ENCODE measurements around the gene GKN2.
"Not testable (repeated sequence)": the region's sequence is repeated elsewhere in the genome, so short reads cannot be mapped to it uniquely, and the experiment has no call there.

The GKN2 gene

DNA sequence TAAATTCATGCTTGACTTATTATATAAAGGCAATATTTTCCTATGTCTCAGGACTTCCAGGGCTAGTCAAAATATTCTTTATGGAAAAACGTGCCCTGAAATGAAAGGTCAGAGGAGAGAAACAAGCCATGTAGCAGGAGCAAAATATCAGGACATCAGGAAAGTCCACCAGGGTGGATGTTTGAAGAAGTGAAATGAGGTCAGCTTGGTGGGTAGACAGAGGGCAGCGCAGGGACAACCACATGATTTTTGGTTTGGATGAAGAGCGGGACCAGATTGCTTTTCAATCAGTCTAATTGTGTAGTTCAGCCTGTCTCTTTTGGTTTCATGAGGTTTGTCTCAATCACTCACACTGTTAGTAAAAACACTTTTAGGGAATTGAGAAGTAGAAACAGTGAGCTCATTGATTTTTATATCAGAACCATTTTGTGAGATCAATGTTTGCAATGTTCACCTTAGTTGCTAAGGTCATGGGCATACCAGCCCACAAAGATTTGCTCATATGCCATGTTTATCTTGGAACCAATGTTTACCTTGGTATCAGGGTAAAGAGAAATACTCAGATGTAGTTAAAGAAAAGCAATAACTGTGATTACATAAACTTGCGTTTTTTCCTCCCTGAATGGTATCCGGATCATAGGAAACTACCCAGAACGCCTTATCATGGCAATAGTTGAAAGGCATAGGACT is 32.1 kb downstream of the GKN2 start:
- DNase-seq (ENCODE audit: low read depth in 2 of 2): no peak

DNA sequence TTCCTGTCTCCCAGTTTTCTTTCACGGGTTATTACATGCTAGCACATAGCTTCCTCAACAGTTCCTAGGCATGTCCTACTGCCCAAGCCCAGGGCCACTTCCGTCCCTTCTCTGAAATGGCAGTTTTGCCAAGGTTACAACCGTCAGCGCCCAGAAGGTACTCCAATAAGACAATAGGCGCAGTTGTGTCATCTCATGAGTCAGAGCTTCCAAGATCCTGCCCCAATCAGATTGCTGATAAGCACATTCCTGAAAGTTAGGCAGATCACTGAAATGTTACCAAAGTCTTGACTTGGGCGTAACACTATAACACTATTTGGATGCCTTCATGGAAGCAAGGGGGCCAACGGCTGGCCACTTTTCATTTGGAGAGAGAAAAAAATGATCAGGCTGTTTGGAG is 34.2 kb downstream of the GKN2 start:
- no peak for DNase-seq (ENCODE audit: low read depth in 2 of 2)

DNA sequence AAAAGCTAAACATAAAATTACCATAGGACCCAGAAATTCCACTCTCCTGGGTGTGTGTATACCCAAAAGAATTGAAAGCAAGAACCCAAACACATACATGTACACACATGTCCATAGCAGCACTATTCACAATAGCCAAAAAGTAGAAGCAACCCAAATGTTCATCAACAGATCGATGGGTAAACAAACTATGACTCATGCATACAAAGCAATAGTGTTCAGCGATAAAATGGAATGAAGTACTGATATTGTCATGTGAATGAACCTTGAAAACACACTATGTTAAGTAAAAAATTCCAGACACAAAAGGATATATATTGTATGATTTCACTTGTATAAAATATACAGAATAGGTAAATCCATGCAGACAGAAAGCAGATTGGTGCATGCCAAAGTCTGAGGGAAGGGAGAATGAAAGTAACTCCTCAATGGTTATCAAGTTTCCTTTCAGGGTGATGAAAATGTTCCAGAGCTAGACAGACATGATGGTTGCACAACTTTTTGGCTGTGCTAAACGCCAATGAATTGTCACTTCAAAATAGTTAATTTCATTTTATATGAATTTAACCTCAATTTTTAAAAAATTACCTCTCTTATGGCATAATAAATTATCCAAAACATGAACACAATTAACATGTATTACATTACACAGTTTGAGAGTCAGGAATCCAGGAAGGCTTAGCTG is 35.5 kb downstream of the GKN2 start:
- no peak for DNase-seq (ENCODE audit: low read depth in 2 of 2)

DNA sequence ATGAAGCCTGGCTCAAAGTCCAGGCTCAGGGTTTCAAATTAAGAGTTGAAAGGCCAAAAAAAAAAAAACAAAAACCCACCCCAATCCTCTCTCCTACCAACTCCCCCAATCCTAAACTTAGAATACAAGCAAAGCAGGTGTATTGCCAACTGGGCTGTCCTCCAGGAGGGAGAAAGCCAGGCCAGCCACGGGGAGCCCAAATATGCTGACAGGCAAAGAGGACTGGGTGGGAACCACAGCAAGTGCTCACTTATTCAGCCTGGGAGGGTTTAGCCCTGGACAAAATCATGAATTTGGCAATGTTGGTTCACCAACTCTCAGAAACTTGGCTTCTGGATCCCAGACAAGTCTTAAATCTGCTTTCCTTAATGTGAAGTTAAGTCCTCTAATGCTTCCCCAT is 36.5 kb downstream of the GKN2 start:
- no peak for DNase-seq (ENCODE audit: low read depth in 2 of 2)

DNA sequence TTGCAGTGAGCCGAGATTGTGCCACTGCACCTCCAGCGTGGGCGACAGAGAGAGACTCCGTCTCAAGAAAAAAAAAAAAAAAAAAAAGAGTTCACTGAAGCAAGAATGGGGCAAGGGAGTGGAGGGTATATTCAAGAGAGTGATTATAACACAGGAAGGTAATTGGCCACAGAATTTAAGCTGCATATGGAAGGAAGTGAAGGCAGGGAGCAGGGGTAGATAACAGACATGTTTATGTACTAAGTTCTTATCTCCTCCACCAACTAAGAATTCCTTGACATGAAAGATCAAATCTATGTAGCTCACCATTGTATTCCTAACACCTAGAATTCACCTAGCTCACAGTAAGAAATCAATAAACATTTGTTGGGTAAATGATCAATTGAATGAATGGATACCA is 37.3 kb downstream of the GKN2 start:
- DNase-seq (ENCODE audit: low read depth in 2 of 2): no peak

DNA sequence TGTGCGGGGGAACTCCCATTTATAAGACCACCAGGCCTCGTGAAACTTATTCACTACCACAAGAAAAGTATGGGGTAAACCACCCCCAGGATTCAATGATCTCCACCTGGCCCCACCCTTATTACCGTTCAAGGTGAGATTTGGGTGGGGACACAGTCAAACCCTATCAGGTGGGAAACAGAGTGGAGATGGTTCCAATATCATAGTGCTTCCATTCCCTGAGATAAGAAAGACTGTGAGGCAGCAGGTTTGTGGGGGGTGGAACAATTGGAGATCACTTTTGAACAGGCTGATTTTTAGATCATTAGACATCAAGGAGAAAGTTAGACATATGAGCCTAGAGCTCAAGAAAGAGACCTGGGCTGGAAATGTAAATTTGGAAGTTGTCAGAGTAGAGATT is 39.3 kb downstream of the GKN2 start:
- DNase-seq (ENCODE audit: low read depth in 2 of 2): no peak

DNA sequence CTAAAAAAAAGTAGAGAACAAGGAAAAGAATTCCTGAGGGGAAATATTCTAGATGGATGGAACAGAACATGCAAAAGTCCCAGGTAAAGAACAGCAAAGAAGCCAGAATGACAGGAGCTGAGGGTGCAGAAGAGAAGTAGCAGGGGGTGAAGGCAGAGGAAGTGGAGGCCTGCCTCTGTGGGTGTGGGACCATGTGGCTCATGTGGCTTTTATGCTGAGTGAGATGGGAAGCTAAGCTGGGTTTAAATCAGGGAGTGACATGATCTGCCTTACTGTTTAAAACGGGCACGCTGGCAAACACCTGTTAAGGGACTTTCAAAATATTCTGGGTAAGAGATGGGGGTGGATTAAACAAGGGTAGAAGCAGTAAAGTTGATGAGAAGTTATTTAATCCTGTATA is 40.0 kb downstream of the GKN2 start:
- no peak for DNase-seq (ENCODE audit: low read depth in 2 of 2)

DNA sequence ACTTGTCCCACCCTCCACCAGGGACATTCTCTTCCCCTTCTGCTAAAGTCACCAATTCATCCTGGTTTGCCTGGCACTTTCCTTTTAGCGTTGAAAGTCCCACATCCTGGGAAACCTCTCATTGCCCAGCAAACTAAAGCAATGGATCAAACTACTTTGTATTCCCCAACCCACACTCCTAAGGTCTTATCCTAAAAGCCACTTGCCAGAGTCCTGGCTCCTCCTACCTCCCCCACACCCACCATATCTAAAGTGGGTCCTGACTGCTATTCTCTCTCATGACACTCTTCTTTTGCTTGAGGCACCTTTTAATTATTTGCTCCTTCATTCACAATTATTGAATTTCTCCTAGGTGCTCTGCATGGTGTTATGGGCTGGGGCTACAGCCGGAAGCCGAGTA is 40.6 kb downstream of the GKN2 start:
- no peak for DNase-seq (ENCODE audit: low read depth in 2 of 2)

DNA sequence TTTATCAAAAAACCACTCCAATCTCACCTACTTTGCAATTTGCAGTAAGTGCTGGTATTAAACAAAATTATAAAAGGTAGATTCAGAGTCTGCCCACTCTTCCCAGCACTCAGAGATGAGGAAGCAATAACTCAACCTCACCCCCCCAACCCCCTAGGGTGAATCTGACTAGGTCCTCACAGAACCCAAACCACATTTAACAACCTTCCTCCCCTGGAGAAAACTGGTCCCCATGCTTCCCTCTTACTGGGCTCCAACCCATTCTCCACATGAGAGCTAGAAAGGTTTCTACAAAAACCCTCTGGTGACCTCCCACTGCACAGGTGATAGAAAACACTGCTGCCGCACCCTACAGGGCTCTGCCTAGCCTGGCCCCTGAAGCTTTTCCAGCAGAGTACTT is 41.0 kb downstream of the GKN2 start:
- DNase-seq (ENCODE audit: low read depth in 2 of 2): no peak

DNA sequence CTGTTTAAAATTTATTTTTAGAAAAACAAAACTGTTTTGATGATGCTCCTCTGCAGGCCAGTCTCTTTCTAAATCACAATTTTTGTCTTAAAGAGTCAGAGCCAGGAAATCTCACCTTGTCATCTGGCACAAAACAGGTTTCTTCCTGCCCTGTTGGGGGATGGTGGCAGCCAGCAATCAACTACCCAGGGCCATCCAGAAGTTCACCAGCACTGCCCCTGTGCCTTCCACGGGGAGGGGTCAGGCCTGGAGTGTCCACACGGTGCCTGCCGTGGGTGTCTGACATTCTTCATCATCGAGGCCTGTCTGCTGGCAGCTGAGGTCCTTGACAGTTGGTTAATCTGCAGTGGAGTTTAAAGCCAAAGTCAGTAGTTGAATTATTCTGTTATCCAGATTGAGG is 41.4 kb downstream of the GKN2 start:
- DNase-seq (ENCODE audit: low read depth in 2 of 2): no peak

DNA sequence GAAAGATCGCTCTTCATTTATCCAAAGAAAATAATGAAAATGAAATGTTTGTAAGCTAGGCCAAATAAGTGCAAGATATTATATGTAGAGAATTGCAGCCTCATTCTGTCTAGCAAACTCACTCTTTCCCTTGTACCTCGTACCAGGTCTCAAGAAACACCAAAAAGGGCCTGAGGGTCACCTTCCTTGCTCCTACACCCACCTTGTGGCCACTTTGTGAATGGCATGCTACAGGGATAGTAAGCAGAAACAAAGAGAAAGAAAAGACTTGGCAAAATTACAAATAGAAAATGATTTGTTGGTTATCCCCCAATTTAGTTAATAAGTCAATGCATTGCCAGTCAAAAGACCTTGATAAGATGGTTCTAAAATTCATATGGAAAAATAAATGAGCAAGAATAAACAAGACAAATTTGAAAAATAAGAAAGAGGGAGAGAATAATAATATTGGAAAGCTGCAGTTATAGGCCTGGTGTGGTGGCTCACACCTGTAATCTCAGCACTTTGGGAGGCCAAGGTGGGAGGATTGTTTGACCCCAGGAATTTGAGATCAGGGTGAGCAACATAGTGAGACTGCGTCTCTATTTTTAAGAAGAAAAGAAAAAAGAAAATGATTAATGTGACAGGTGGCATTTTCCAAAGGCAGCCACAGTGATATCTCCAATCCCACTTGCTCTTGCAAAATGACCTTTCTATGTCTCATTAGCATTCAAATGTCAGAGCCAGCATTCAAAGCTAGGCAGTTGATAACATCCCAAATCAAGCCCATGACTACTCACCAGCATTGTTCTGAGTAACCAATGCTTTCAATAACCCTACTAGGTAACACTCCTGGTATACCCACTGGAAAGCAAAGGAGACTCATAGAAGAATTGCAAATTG is 42.7 kb downstream of the GKN2 start:
- DNase-seq (ENCODE audit: low read depth in 2 of 2): peak; percentile 33 to 59

DNA sequence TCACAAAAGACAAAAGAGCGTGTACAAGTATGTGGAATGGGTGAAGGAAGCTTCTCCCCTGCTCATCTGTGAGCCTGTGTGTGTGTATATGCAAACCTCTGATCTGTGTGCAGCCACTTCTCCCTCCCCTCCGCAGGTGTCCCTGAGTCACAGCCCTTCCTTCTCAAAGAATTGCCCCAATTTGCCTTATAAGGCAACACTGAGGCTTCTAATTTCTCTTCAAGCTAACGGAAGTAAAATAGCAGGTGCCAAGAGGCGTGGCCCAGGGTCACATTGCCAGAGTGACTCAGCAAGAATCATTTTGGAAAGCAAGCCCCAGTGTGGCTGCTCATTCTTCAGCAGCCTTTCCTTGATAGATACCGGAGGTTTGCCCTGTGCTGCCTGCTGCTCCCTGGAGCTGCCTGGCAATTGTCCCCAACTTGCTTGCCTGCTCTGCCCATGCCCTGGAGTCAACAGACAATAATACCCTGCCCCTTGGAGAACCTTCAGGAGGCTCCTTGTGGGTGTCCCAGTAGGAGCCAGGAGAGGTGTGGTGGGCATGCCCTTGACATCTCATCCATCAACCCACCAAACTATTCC is 44.2 kb downstream of the GKN2 start:
- DNase-seq (ENCODE audit: low read depth in 2 of 2): peak; percentile 60 to 67

DNA sequence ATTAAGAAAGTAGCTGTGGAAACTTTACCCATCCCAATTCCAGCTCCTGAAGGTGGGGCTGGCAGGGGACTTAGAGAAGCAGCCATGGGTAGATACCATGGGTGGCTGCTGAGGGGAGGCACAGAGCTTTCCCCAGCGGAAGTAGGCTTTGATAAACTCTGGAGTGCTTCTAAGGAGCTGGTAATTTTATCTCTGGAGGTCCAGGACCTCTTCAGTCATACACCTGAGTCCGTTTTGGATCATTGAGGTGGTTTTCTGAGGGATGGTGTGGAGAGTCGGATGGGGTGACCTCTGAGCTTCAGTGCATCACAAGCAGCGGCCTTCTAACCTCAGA is 44.8 kb downstream of the GKN2 start:
- no peak for DNase-seq (ENCODE audit: low read depth in 2 of 2)

DNA sequence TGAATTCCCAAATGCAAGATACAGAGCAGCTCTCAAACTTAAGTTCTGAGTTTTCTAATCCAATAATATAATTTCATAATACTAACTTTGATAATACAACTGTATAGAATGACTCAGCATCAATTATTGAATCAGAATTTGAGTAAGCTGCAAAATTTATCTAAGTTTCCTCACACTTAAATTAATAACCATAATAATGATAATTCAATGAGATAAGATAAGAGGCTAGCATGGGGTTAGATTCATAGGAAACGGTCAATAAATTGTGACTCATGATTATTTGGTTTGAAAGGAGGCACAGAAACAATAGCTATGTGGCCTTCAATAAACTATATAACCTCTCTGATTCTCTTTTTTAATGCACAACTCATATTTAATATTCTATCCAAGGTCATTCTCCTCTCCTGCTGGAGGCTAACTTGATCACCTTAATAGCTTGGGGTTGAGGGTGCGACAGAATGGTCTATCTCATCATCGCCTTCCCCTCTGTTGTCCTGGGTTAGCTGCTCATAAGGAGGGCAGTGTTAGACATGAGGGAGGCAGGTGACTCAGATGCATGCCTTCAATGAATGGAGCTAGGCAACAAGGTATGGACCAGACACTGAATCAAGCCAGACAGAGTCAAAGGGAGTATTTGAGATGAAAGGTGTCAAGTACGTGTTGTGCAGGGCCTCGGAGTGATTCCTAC is 45.3 kb downstream of the GKN2 start:
- no peak for DNase-seq (ENCODE audit: low read depth in 2 of 2)

DNA sequence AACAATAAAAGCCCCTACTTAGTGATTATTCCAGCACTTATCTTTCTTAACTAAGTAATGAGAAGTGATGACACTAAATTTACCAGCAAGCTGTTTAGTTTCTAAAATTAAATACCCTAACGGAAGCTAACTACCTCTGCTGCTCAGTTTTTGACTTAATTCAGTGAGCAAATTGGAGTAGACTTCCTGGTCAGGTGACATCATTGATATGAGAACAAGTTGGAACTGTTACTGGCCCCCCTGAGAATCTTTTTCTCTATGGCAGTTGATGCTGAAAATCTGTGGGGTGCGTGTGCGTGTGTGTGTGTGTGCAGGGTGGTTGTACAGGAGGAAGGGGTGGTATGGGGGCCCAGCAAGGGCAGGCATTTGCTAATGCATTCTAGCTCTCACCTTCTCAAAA is 46.0 kb downstream of the GKN2 start:
- no peak for DNase-seq (ENCODE audit: low read depth in 2 of 2)

DNA sequence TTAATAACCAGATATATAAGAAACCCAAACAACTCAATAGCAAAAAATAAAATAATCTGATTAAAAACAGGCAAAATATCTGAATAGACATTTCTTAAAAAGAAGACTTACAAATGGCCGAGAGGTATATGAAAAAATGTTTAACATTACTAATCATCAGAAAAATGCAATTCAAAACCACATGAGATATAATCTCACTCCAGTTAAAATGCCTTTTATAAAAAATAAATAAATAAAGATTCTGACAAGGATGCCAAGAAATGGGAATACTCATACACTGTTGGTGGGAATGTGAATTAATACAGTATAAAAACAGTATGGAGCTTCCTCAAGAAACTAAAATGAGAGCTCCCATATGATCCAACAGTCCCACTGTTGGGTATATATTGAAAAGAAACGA is 47.6 kb downstream of the GKN2 start:
- no peak for DNase-seq (ENCODE audit: low read depth in 2 of 2)

DNA sequence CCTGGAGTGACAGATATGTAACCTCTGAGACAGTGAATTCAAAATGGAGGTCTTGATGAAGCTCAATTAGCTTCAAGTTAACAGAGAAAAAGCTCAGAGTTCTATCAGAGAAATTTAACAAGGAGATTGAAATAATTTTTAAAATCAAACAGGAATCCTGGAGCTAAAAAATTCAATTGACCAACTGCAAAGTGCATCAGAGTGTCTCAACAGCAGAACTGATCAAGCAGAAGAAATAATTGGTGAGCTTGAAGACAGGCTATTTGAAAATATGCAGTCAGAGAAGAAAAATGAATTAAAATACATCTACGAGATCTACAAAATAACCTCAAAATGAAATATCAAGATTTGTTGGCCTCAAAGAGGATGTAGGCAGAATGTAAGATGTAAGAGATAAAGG is 51.1 kb downstream of the GKN2 start:
- no peak for DNase-seq (ENCODE audit: low read depth in 2 of 2)

DNA sequence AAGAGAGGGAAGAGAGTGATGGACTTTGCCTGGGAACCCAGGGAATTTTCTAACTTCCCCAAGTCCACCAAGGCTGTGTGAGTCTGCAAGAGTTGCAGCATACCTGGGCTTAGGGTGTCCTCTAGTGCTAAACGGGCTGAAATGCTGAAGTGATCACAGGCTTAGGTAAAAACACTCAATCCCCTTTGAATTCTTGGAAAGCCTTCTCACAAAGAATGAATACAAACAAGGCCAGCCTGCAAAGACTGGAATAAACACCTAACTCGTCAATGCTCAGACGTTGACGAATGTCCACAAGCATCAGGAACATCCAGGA is 51.5 kb downstream of the GKN2 start:
- no peak for DNase-seq (ENCODE audit: low read depth in 2 of 2)

DNA sequence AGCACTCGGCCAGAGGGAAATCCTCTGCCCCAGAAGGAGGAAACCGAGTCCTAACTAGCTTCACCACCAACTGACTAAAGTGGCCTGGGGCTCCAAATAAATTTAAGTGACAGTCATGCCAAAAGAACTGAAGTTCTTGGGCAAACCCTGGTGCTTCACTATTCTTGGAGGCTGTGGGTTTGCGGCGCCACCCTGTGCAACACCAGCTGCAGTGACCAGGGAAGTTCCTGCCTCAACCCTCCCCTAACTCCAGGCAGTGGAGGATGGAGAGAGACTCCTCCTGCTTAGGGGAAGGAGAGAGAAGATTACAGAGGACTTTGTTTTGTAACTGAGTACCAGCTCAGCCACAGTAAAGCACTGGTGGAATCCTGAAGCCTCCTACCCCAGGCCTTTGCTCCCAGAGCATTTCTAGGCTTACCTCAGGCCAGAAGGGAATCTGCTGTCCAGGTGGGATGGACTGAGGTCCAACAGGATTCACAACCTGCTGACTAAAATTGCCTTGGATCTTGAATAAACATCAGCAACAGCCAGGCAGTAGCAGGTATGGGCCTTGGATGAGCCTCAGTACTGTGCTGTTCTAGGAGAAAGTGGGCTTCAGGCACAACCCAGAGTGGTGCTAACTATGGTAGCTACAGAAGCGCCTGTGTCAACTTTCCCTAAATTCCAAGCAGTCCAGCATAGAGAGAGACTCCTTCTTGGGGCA is 52.0 kb downstream of the GKN2 start:
- DNase-seq (ENCODE audit: low read depth in 2 of 2): no peak

DNA sequence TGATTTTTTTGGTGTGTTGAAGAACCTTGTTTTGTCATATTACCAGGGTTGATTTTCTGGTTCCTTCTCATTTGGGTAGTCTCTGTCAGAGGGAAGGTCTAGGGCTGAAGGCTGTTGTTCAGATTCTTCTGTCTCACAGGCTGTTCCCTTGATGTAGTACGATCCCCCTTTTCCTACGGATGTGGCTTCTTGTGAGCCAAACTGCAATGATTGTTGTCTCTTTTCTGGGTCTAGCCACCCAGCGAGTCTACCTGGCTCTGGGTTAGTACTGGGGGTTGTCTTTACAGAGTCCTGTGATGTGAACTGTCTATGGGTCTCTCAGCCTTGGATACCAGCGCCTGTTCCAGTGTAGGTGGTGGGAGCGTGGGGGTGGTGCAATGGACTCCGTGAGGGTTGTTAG is 56.7 kb downstream of the GKN2 start:
- not testable (repeated sequence) for DNase-seq (ENCODE audit: low read depth in 2 of 2)
